Activated T-cell treated with anti-CD3 and anti-CD28 coated beads, Interleukin-2, amount 50 U/mL, for 72 hours (primary cell): Measurements from ENCODE around the gene MYL4. TPM values are rescaled to one million over a fixed set of nuclear protein-coding genes. Genes with fewer than 3 reads are reported as not detected.
"Not testable (repeated sequence)": the region's sequence is repeated elsewhere in the genome, so short reads cannot be mapped to it uniquely, and the experiment has no call there.

Experiments
- ATAC-seq, 2 donors: fragments of 150-1000 bp; cut with Tn5 transposase; replicated peaks in 1 of 2; 2 replicates each; pipeline ENCODE4 v1.10.0; 2021; ENCODE audit warnings: moderate library complexity in 2 of 2, mild to moderate bottlenecking in 1 of 2
- DNase-seq, 2 donors: peaks; one replicate each; pipeline ENCODE4 v3.0.0; 2021 to 2022; ENCODE audit warnings: mixed read lengths in 1 of 2
- H3K27ac Mint-ChIP-seq: one replicate; pipeline ENCODE4 v1.8.0; 2022; ENCODE audit warnings: mild to moderate bottlenecking, moderate library complexity, mixed read lengths
- H3K27me3 Mint-ChIP-seq: one replicate; pipeline ENCODE4 v1.8.0; 2022; ENCODE audit warnings: low read depth, mixed read lengths
- H3K36me3 Mint-ChIP-seq, 2 donors: one replicate each; pipeline ENCODE4 v1.8.0; 2022; ENCODE audit warnings: mixed read lengths in 2 of 2, mild to moderate bottlenecking in 1 of 2; ENCODE audit not compliant: insufficient read depth in 2 of 2
- H3K4me1 Mint-ChIP-seq: one replicate; pipeline ENCODE4 v1.8.0; 2022; ENCODE audit warnings: low read depth, mixed read lengths
- H3K4me3 Mint-ChIP-seq, 2 donors: one replicate each; pipeline ENCODE4 v1.8.0; 2022; ENCODE audit warnings: mild to moderate bottlenecking in 2 of 2, mixed read lengths in 2 of 2, moderate library complexity in 2 of 2
- H3K9me3 Mint-ChIP-seq, 2 donors: one replicate each; pipeline ENCODE4 v1.8.0; 2022; ENCODE audit warnings: mixed read lengths in 2 of 2
- total RNA-seq, 2 donors: library from RNA; stranded (reverse); gene quantifications; one replicate each; pipeline ENCODE4 v1.2.3, GENCODE V29; 2022

The MYL4 gene
- total RNA-seq: not detected

DNA sequence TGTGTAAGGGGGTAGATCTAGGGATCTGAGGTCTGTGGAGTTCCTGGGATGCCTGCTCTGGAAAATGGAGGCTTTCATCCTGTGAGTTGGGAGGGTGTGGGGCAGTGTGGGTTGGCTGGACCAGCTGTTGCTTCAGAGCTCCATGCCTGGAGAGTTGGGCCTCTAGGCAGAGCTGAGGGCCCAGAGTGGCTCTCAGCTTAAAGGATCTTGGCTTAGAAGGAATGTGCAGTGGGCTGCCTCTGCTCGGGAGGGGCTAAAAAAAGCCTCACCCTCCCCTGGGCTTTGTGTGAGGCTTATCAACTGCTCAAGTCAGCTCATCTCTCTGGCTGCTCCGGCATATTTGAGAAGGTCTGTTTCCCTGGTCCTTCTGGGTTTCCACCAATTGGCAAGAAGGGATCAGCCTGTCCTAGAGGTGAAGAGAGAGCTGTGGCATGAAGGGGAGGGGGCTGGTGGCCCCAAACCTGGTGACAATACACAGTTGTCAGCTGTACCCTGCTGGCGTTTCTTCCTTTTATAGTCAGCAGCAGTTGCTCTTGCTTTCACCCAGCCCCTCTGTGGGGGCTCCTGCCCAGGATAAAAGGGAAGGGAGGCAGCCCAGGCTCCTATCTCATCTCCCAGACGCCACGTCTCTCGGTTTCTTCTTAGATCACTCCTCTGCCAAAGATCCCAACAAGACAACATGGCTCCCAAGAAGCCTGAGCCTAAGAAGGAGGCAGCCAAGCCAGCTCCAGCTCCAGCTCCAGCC, at the start of gene MYL4:
Gene MYL4 (plus strand): TSS at position 605 of the 745 bp plus-strand sequence. CDS start 75 bp downstream, at position 680.
- Mint-ChIP-seq H3K4me1 (peaks cover 31% of the 10 kb centered on the region), H3K27me3 (no peaks in the 10 kb centered on the region), H3K9me3 (no peaks in the 10 kb centered on the region), H3K27ac (no peak within 1 kb of the TSS), H3K4me3 (no peak within 1 kb of the TSS), H3K36me3 (no peaks in the 10 kb centered on the region)
- ATAC-seq (no peak), DNase-seq (no peak)

- H3K27ac Mint-ChIP-seq: peak overlapping the region; percentile 79
- peaks cover 2 to 15% of the 10 kb centered on the region in 2 donors for H3K36me3 Mint-ChIP-seq
- peak overlapping the region in 1 of 2 donors; percentile 8 for H3K4me3 Mint-ChIP-seq
These were observed 47.0 kb upstream of the MYL4 start for GRCh38 chr17:47162013-47162622.

DNA sequence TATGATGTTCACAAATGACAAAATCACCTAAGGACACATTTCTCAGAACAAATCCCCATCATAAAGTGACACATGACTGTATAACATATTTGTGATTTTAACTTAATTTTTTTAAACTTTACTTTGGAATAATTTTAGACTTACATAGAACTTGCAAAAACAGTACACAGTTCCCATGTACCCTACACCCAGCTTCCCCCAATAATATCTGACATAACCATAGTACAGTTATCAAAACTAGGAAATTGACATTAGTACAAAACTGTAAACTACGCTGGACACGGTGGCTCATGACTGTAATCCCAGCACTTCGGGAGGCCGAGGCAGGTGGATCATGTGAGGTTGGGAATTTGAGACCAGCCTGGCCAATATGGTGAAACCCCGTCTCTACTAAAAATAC, 44.9 kb upstream of the MYL4 start:
- H3K36me3 Mint-ChIP-seq: peaks cover 5 to 19% of the 10 kb centered on the region in 2 donors
- H3K27me3 Mint-ChIP-seq: no peaks in the 10 kb centered on the region
- peaks cover 22% of the 10 kb centered on the region for H3K4me1 Mint-ChIP-seq
- H3K27ac Mint-ChIP-seq: no peak overlapping the region
- H3K9me3 Mint-ChIP-seq: no peaks in the 10 kb centered on the region
- DNase-seq (no peak), ATAC-seq (no peak)
- H3K4me3 Mint-ChIP-seq: no peak overlapping the region

More at GRCh38 chr17:47162013-47162622, 47.0 kb upstream of the MYL4 start:
- H3K9me3 Mint-ChIP-seq: no peaks in the 10 kb centered on the region
- H3K4me1 Mint-ChIP-seq: peaks cover 22% of the 10 kb centered on the region
- no peaks in the 10 kb centered on the region for H3K27me3 Mint-ChIP-seq
- ATAC-seq (no peak), DNase-seq (no peak)

- ATAC-seq (no peak), DNase-seq (no peak)
- Mint-ChIP-seq H3K9me3 (no peaks in the 10 kb centered on the region), H3K27ac (peak overlapping the region; percentile 24), H3K4me1 (peaks cover 22% of the 10 kb centered on the region), H3K36me3 (peaks cover 5 to 18% of the 10 kb centered on the region in 2 donors), H3K4me3 (no peak overlapping the region), H3K27me3 (no peaks in the 10 kb centered on the region)
These were observed 44.0 kb upstream of the MYL4 start for GRCh38 chr17:47165137-47165536.

DNA sequence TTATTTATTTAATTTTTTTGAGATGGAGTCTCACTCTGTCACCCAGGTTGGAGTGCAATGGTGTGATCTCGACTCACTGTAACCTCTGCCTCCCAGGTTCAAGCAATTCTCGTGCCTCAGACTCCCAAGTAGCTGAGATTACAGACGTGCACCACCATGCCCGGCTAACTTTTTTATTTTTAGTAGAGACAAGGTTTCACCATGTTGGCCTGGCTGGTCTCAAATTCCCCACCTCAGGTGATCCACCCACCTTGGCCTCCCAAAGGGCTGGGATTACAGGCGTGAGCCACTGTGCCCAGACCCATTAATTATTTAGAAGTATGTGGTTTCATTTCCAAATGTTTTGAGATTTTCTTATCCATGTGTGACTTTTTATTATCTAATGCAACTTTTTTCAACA, 42.3 kb upstream of the MYL4 start:
- H3K27ac Mint-ChIP-seq, DNase-seq, H3K9me3 Mint-ChIP-seq, H3K27me3 Mint-ChIP-seq, ATAC-seq, H3K4me3 Mint-ChIP-seq: not testable (repeated sequence)
- peaks cover 3 to 20% of the 10 kb centered on the region in 2 donors for H3K36me3 Mint-ChIP-seq
- H3K4me1 Mint-ChIP-seq: peaks cover 25% of the 10 kb centered on the region

GRCh38 chr17:47168896-47169295, 40.3 kb upstream of the MYL4 start:
- not testable (repeated sequence) for H3K27me3 Mint-ChIP-seq, H3K27ac Mint-ChIP-seq, H3K9me3 Mint-ChIP-seq, DNase-seq, H3K4me3 Mint-ChIP-seq, ATAC-seq
- H3K36me3 Mint-ChIP-seq: peaks cover 3 to 18% of the 10 kb centered on the region in 2 donors
- peaks cover 23% of the 10 kb centered on the region for H3K4me1 Mint-ChIP-seq

- DNase-seq (no peak), ATAC-seq (no peak)
- H3K27me3 Mint-ChIP-seq: no peaks in the 10 kb centered on the region
- no peak overlapping the region for H3K4me3 Mint-ChIP-seq
- H3K9me3 Mint-ChIP-seq: no peaks in the 10 kb centered on the region
- no peak overlapping the region for H3K27ac Mint-ChIP-seq
- H3K36me3 Mint-ChIP-seq: peaks cover 5 to 19% of the 10 kb centered on the region in 2 donors
- peaks cover 22% of the 10 kb centered on the region for H3K4me1 Mint-ChIP-seq
These were observed 38.4 kb upstream of the MYL4 start for GRCh38 chr17:47170710-47171109.

DNA sequence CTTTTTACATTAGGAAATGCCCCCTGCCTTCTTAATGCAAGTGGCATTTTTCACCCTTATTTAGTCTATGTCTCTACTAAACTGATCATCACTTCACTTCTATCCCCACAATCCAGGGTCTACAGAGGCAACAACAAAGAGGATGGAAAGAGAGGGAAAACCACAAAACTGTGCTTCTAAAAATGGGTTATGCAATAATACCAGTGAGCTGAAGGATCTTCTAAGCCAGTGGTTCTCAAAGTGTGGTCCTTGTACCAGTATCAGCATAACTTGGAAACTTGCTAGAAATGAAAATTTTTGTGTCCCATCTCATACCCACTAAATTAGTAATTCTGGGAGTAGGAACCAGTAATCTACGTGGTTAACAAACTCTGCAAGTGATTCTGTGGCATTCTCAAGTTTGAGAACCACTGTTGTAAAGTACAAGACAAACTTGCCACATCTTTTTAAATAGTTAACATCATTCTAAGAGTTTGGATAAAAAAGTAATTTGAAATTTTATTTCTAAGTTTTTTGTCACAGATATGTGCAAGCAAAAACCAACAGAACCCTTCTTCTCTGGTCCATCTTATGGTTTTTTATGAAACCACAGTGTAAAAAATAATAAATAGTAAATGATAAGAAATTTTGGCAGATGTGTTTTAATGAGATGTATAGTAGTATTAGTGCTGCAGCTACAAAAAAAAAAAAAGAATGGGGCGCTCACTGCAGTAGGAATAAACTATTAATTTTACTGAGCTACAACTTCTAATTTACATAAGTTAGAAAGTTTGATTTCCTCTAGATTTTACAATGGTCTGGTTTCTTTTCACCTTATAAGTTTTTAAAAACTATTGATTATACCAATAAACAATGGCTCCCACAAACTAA, 36.2 kb upstream of the MYL4 start:
- DNase-seq (no peak), ATAC-seq (no peak)
- no peak overlapping the region for H3K4me3 Mint-ChIP-seq
- no peaks in the 10 kb centered on the region for H3K9me3 Mint-ChIP-seq
- no peaks in the 10 kb centered on the region for H3K27me3 Mint-ChIP-seq
- peaks cover 4 to 13% of the 10 kb centered on the region in 2 donors for H3K36me3 Mint-ChIP-seq
- H3K4me1 Mint-ChIP-seq: peaks cover 31% of the 10 kb centered on the region
- peak overlapping the region; percentile 42 for H3K27ac Mint-ChIP-seq

GRCh38 chr17:47174823-47175222, 34.3 kb upstream of the MYL4 start:
- H3K36me3 Mint-ChIP-seq: peaks cover 6 to 20% of the 10 kb centered on the region in 2 donors
- H3K9me3 Mint-ChIP-seq, H3K4me3 Mint-ChIP-seq, H3K27me3 Mint-ChIP-seq, H3K27ac Mint-ChIP-seq, ATAC-seq, DNase-seq: not testable (repeated sequence)
- H3K4me1 Mint-ChIP-seq: peaks cover 31% of the 10 kb centered on the region

GRCh38 chr17:47176389-47176826, 32.7 kb upstream of the MYL4 start:
- ATAC-seq (no peak), DNase-seq (no peak)
- Mint-ChIP-seq H3K36me3 (peaks cover 9 to 22% of the 10 kb centered on the region in 2 donors), H3K27ac (no peak overlapping the region), H3K4me3 (no peak overlapping the region), H3K27me3 (no peaks in the 10 kb centered on the region), H3K9me3 (no peaks in the 10 kb centered on the region), H3K4me1 (peaks cover 32% of the 10 kb centered on the region)

- H3K27me3 Mint-ChIP-seq: no peaks in the 10 kb centered on the region
- ATAC-seq (no peak), DNase-seq (no peak)
- no peak overlapping the region for H3K27ac Mint-ChIP-seq
- peaks cover 38% of the 10 kb centered on the region for H3K4me1 Mint-ChIP-seq
- peaks cover 9 to 22% of the 10 kb centered on the region in 2 donors for H3K36me3 Mint-ChIP-seq
- H3K9me3 Mint-ChIP-seq: no peaks in the 10 kb centered on the region
- H3K4me3 Mint-ChIP-seq: no peak overlapping the region
These were observed 31.9 kb upstream of the MYL4 start for GRCh38 chr17:47177261-47177660.

DNA sequence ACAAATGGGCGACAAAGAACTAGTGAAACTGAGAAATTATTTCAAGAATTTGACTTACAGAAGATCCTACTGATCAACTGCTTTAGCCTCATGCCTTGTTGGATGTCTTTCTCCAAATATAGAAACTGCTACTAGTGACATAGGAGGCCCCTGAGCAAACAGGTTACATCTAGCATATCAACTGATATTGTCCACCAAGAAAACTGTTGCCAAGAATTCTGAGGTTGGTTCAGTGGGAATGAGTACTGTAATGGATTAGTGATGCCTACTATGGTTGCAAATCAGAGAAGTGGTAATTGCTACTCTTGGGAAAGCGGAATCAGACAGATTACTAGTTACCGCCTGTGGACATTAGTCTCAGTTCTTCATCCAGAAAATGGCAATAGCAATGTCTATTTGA, 30.0 kb upstream of the MYL4 start:
- no peak for DNase-seq
- Mint-ChIP-seq H3K4me3 (no peak overlapping the region), H3K9me3 (no peaks in the 10 kb centered on the region), H3K36me3 (peaks cover 9 to 22% of the 10 kb centered on the region in 2 donors), H3K27ac (no peak overlapping the region), H3K27me3 (no peaks in the 10 kb centered on the region), H3K4me1 (peaks cover 33% of the 10 kb centered on the region)
- no peak for ATAC-seq

DNA sequence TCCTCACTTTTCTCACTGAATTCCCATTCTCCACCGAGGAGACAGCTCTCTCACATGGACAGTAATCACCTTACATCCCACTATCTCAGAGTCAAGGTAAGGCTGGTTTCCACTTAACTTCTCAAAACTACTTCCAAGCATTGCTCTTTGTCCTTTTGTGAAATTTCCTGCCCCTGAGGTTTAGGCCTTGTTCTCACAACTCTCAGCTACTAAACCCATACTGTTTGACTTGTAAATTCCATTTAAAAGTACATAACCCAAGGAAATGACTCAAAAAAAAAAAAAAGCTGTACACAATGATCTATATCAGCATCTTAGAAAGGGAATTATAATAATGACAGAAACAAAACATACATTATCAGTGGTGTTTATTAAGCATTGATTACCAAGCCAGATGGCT, 28.8 kb upstream of the MYL4 start:
- no peaks in the 10 kb centered on the region for H3K9me3 Mint-ChIP-seq
- no peak overlapping the region for H3K4me3 Mint-ChIP-seq
- no peaks in the 10 kb centered on the region for H3K27me3 Mint-ChIP-seq
- DNase-seq: no peak
- H3K27ac Mint-ChIP-seq: no peak overlapping the region
- no peak for ATAC-seq
- H3K36me3 Mint-ChIP-seq: peaks cover 7 to 16% of the 10 kb centered on the region in 2 donors
- H3K4me1 Mint-ChIP-seq: peaks cover 42% of the 10 kb centered on the region
